ENCODE measurements around the gene OTOG. TPM values are rescaled to one million over a fixed set of nuclear protein-coding genes. Genes with fewer than 3 reads are reported as not detected.

The OTOG gene
- total RNA-seq, 6 experiments from 2014 or later = not detected

DNA sequence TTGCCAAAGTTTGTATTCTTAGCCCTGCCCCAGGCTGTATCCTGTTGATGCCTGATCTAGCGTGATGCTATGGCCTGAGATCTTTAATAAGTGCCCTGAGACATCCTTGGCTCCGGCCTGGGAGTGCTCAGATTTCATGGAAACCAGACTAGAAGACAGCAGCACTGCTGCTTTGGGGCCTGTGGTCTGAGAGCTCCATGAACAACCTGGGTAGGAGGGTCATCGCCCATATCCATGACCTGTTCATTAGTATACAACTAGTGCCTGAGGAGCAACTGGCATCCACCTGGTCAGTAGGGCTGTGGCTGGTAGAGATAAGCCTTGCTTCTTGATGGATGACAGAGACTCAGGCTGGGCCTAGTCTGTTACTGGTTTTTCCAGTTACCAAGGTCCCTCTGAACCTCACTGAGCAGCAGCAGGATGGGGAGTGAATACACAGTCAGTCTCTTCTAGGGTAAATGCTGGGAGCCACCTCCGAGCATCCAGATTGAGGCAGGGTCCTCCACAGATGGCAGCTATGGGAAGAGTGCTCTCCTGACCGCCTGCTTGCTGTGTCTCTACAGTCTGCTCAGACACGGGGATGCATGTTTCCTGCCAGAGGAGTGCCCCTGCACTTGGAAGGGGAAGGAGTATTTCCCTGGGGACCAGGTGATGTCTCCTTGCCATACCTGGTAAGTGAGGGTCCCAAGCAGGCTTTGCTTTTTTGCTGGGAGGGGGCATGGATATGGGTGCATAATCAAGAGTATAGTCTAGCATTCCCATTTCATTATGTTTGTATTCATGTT, 39.0 kb downstream of the OTOG start:
- TF ChIP-seq, protein P1, sequence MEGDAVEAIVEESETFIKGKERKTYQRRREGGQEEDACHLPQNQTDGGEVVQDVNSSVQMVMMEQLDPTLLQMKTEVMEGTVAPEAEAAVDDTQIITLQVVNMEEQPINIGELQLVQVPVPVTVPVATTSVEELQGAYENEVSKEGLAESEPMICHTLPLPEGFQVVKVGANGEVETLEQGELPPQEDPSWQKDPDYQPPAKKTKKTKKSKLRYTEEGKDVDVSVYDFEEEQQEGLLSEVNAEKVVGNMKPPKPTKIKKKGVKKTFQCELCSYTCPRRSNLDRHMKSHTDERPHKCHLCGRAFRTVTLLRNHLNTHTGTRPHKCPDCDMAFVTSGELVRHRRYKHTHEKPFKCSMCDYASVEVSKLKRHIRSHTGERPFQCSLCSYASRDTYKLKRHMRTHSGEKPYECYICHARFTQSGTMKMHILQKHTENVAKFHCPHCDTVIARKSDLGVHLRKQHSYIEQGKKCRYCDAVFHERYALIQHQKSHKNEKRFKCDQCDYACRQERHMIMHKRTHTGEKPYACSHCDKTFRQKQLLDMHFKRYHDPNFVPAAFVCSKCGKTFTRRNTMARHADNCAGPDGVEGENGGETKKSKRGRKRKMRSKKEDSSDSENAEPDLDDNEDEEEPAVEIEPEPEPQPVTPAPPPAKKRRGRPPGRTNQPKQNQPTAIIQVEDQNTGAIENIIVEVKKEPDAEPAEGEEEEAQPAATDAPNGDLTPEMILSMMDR (IDR thresholded peaks at IDR 0.05) = no peak
- H3K4me3 Mint-ChIP-seq = no peak overlapping the region
- no peak overlapping the region for H3K27ac Mint-ChIP-seq
- H3K9me3 Mint-ChIP-seq = no peaks in the 10 kb centered on the region
- no peak for DNase-seq
- no peaks in the 10 kb centered on the region for H3K4me1 Mint-ChIP-seq (ENCODE audit: low read depth)
- H3K27me3 Mint-ChIP-seq (ENCODE audit: insufficient read depth) = peaks cover 11% of the 10 kb centered on the region
- H3K36me3 Mint-ChIP-seq (ENCODE audit: low read depth) = no peaks in the 10 kb centered on the region

DNA sequence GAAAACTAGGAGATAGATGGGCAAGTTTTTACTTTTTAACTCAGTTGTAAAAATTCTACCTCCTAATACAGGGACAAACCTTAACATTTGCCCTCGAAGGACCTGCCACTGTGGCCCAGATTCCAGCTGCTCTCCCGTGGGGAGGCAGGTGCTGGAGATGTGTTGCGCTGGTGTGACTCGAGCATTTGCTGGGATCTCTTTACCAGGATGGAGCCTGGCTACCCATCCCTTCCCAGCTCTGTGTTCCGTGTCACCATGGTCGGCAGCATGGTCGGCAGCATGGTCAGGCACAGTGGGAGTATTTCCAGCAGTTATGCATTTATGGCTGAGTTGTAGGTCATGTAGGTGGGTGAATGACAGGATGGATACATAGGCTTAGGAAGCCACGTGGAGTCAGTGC, 41.1 kb downstream of the OTOG start:
- Mint-ChIP-seq H3K4me1 (ENCODE audit: low read depth) (no peaks in the 10 kb centered on the region), H3K9me3 (no peaks in the 10 kb centered on the region), H3K27ac (no peak overlapping the region), H3K27me3 (ENCODE audit: insufficient read depth) (peaks cover 14% of the 10 kb centered on the region; the same call in 1 of the 2 replicates), H3K36me3 (ENCODE audit: low read depth) (no peaks in the 10 kb centered on the region), H3K4me3 (no peak overlapping the region)
- no peak for DNase-seq
- TF ChIP-seq, protein P1 (IDR thresholded peaks at IDR 0.05) = no peak

DNA sequence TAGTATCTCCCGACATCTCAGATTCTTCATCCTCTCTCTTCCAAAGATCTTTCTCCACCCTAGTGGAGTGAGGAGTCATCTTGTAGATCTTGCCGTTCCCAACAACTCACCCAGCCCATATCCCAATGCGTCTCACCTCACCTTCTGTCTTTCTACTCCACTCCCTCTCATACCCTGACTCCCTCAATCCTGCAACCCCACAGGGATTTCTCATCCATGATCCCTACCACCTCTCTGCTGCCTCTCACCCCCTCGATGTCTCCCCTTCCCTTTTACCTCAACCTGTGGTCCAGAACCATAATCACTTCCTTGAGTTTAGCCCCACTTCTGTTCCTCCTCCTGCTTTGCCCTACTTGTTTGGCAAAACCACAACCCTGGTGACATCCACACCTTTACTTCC, 41.7 kb downstream of the OTOG start:
- Mint-ChIP-seq H3K36me3 (ENCODE audit: low read depth) (no peaks in the 10 kb centered on the region), H3K27ac (no peak overlapping the region), H3K4me1 (ENCODE audit: low read depth) (no peaks in the 10 kb centered on the region), H3K4me3 (no peak overlapping the region), H3K27me3 (ENCODE audit: insufficient read depth) (peaks cover 15% of the 10 kb centered on the region; the same call in 1 of the 2 replicates), H3K9me3 (no peaks in the 10 kb centered on the region)
- TF ChIP-seq, protein P1 (IDR thresholded peaks at IDR 0.05) = no peak
- DNase-seq = no peak

DNA sequence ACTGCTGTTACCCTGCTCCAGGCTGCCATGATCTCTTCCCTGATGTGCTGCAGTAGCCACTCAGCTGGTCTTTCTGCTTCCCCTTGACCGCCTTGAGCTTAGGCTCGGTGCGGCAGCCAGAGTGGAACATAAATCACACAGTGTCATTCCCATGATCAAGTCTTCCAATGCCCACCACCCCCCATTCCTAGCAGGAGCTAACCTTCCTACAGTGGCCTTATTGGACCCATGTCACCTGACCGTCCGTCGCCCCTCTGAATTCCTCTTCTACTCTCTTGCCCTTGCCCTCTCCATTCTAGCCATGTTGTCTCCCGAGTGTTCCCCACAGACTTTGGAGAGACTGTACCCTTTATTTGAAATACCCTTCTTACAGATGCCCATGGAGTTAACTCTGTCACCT, 43.4 kb downstream of the OTOG start:
- Mint-ChIP-seq H3K4me1 (ENCODE audit: low read depth) (no peaks in the 10 kb centered on the region), H3K27ac (no peak overlapping the region), H3K27me3 (ENCODE audit: insufficient read depth) (peaks cover 28% of the 10 kb centered on the region), H3K36me3 (ENCODE audit: low read depth) (no peaks in the 10 kb centered on the region), H3K9me3 (no peaks in the 10 kb centered on the region), H3K4me3 (no peak overlapping the region)
- DNase-seq = no peak
- TF ChIP-seq, protein P1 (IDR thresholded peaks at IDR 0.05) = no peak

DNA sequence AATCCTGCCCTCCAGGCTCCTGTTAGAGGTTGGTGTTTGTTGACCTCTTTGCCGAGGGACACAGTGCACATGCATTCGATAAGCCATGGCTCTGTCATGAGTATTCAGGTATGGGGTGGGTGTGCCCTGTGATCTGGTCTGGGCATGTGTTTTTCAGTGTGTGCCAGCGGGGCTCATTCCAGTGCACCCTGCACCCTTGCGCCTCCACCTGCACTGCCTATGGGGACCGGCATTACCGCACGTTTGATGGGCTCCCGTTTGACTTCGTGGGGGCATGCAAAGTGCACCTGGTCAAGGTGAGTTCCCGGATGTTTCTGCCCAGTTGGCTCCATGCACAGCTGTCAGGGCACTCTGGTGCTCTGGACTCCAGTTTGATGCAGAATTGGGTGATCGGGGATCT, 44.2 kb downstream of the OTOG start:
- Mint-ChIP-seq H3K27ac (no peak overlapping the region), H3K9me3 (no peaks in the 10 kb centered on the region), H3K4me1 (ENCODE audit: low read depth) (no peaks in the 10 kb centered on the region), H3K4me3 (no peak overlapping the region), H3K27me3 (ENCODE audit: insufficient read depth) (peaks cover 24% of the 10 kb centered on the region), H3K36me3 (ENCODE audit: low read depth) (no peaks in the 10 kb centered on the region)
- DNase-seq = no peak
- TF ChIP-seq, protein P1 (IDR thresholded peaks at IDR 0.05) = no peak

Data from HFFc6 (cell line).